ENCODE results near the gene CFAP298.

DNA sequence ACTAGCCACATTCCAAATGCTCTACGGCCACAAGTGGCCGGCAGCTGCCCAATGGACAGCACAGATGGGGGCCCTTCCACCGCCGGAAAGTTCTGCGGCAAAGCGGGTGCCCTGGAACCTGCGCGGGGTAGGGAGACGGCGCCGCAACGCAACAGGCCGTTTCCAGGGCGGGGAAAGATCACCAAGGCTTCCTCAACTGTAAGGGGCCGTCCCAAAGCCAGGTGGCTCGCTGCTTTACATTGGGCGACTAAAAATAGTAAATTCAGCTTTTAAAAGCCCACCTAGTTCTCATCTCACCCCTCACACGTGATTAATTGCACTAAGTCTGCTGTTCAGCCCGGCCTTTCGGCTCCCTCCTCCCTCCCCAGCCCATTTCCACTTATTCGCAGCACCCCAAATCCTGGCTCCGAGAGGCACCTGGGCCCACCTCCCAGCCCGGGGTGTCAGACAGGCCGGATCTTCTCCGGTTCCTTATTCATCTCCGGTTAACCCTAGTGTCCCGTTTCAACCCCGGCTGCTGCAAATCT is 643 bp downstream of the CFAP298 start:
- TF ChIP-seq CTCF (IDR thresholded peaks at IDR 0.05) (no peak), EP300 (IDR thresholded peaks at IDR 0.05) (no peak), POLR2A (IDR thresholded peaks at IDR 0.05) (no peak), POLR2AphosphoS5 (IDR thresholded peaks at IDR 0.05) (no peak)
